Measurements from ENCODE around the gene RDM1. TPM values are rescaled to one million over a fixed set of nuclear protein-coding genes. Genes with fewer than 3 reads are reported as not detected.

Gene RDM1
- total and polyA plus RNA-seq, 12 donors, result 0.48 to 1.1 TPM; not detected in 10

DNA sequence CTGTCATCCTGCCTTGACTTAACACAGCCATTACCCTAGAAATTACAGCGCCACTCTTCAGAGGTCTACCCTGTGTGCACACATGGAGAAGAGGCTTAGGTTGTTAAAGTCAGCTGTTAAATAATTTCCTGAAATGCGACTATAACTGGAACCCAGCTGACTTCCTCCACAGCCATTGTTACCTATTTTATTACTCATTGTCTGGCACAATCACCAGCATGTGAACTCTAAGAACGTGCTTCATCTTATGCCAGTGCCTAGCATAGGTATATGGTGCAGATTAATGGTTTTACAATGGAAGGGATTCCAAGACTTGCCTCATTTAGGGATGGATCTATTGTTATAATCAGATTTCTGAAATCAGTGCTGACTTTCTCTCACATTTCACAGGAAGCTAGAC lies 11.9 kb downstream of the RDM1 start:
- H3K27me3 ChIP-seq, result no peaks in the 10 kb centered on the region
- H3K4me1 ChIP-seq (replicated peaks in 1 of 2), result no peaks in the 10 kb centered on the region
- DNase-seq, result no peak
- no peaks in the 10 kb centered on the region for H3K36me3 ChIP-seq (replicated peaks in 1 of 2)
- TF ChIP-seq, protein P1, sequence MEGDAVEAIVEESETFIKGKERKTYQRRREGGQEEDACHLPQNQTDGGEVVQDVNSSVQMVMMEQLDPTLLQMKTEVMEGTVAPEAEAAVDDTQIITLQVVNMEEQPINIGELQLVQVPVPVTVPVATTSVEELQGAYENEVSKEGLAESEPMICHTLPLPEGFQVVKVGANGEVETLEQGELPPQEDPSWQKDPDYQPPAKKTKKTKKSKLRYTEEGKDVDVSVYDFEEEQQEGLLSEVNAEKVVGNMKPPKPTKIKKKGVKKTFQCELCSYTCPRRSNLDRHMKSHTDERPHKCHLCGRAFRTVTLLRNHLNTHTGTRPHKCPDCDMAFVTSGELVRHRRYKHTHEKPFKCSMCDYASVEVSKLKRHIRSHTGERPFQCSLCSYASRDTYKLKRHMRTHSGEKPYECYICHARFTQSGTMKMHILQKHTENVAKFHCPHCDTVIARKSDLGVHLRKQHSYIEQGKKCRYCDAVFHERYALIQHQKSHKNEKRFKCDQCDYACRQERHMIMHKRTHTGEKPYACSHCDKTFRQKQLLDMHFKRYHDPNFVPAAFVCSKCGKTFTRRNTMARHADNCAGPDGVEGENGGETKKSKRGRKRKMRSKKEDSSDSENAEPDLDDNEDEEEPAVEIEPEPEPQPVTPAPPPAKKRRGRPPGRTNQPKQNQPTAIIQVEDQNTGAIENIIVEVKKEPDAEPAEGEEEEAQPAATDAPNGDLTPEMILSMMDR (IDR thresholded peaks at IDR 0.05), result no peak
- TF ChIP-seq POLR2A (IDR thresholded peaks at IDR 0.05), result no peak
- no peak overlapping the region for H3K4me3 ChIP-seq
- no peaks in the 10 kb centered on the region for H3K9me3 ChIP-seq (replicated peaks in 1 of 3)
- WGBS, 4 donors, result 71 to 81% (median 71%) methylated on average over 3 of the region's 3 CpGs
- intact Hi-C loops (cut with DNase I), result no loop called here
- no peak overlapping the region for H3K27ac ChIP-seq

DNA sequence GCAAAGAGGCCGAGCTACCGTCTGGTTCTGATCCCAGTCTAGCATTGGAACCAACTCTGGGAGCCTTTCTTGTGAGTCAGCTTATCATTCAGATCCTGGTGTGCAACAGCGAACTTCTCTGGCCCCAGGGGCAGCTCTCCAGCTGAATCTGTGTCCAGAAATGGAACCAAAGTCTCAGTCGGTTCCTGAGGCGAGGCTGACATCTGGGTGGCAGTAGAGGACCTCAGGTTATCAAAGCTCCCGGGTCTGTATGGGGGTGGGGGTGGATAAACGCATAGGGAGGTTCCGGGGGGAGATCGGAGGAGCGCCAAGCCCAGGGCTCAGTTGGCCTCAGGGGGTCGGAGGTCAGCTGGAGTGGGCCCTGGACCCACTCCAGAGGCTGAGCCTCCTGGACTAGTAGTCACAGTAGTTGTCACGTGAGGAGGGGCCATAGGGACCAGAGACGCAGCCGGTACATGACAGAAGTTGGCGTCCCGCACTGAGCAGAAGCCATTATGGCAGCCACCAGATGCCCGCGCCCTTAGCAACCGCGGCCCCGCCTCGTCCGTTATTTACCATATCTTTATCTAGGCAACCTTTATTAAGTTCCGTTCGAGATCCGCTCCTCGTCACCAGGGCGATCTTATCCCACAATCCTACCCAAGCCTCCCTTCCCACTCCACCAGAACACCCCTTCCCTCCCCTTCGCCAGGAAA lies 12.9 kb downstream of the RDM1 start:
- Histone ChIP-seq H3K36me3 (replicated peaks in 1 of 2) (no peaks in the 10 kb centered on the region), H3K4me1 (replicated peaks in 1 of 2) (no peaks in the 10 kb centered on the region), H3K27me3 (no peaks in the 10 kb centered on the region), H3K9me3 (replicated peaks in 1 of 3) (no peaks in the 10 kb centered on the region), H3K27ac (no peak overlapping the region), H3K4me3 (no peak overlapping the region)
- TF ChIP-seq, protein P1 (IDR thresholded peaks at IDR 0.05), result no peak
- no peak for TF ChIP-seq POLR2A (IDR thresholded peaks at IDR 0.05)
- WGBS, 4 donors, result 94 to 97% (median 95%) methylated on average over 20 to 29 of the region's 29 CpGs
- intact Hi-C loops (cut with DNase I), result no loop called here
- DNase-seq, result no peak

GRCh38 chr17:35915153-35915964 lies 15.2 kb downstream of the RDM1 start:
- no peak overlapping the region for H3K4me3 ChIP-seq

GRCh38 chr17:35914354-35914753 lies 16.2 kb downstream of the RDM1 start:
- intact Hi-C loops (cut with DNase I), result no loop called here
- H3K9me3 ChIP-seq (replicated peaks in 1 of 3), result no peaks in the 10 kb centered on the region
- TF ChIP-seq, protein P1 (IDR thresholded peaks at IDR 0.05), result no peak
- TF ChIP-seq POLR2A (IDR thresholded peaks at IDR 0.05), result no peak
- no peaks in the 10 kb centered on the region for H3K4me1 ChIP-seq (replicated peaks in 1 of 2)
- 95 to 100% (median 95%) methylated on average over 1 of the region's 1 CpG; no CpG with 5 or more reads in 1 of the 4 donors for WGBS, 4 donors
- H3K4me3 ChIP-seq, result no peak overlapping the region
- DNase-seq, result no peak
- H3K36me3 ChIP-seq (replicated peaks in 1 of 2), result no peaks in the 10 kb centered on the region
- no peaks in the 10 kb centered on the region for H3K27me3 ChIP-seq
- H3K27ac ChIP-seq, result no peak overlapping the region

More at GRCh38 chr17:35915153-35915964, 15.2 kb downstream of the RDM1 start:
- no peaks in the 10 kb centered on the region for H3K27me3 ChIP-seq
- no peaks in the 10 kb centered on the region for H3K36me3 ChIP-seq (replicated peaks in 1 of 2)
- intact Hi-C loops (cut with DNase I), result no loop called here
- no peaks in the 10 kb centered on the region for H3K4me1 ChIP-seq (replicated peaks in 1 of 2)
- WGBS, 4 donors, result 70 to 90% (median 78%) methylated on average over 2 to 3 of the region's 3 CpGs
- no peak overlapping the region for H3K27ac ChIP-seq
- H3K9me3 ChIP-seq (replicated peaks in 1 of 3), result no peaks in the 10 kb centered on the region
- no peak for DNase-seq
- TF ChIP-seq, protein P1 (IDR thresholded peaks at IDR 0.05), result no peak
- TF ChIP-seq POLR2A (IDR thresholded peaks at IDR 0.05), result no peak
